PC-9 (cell line): ENCODE measurements around the gene PLEKHG5. TPM values are rescaled to one million over a fixed set of nuclear protein-coding genes. Genes with fewer than 3 reads are reported as not detected.

Experiments
- BruUV-seq: library from RNA; stranded (reverse); fragments of 400-500 nt; replicated peaks from 2 replicates; lab custom pipeline; 2021; lab: Mats Ljungman, UMichigan
- CTCF ChIA-PET: fragments of 300-600 bp; sonication (Branson Sonifier 250); formaldehyde crosslinking; loops from one replicate; lab custom pipeline; 2022; ENCODE audit warnings: antibody characterized with exemption; lab: Charles Lee
- POLR2A ChIA-PET: fragments of 300-600 bp; sonication (Branson Sonifier 250); formaldehyde crosslinking; loops from one replicate; lab custom pipeline; 2022; ENCODE audit warnings: antibody characterized with exemption; ENCODE audit not compliant: unreplicated experiment; lab: Charles Lee
- DNase-seq, 2 experiments: peaks; one replicate each; pipeline versions ENCODE4 v3.0.0 to v3.0.0-alpha.2; 2015 to 2022; ENCODE audit warnings: mixed read lengths in 1 of 2
- H2AFZ ChIP-seq: fragments of 200-600 bp; sonication (generic); 2 replicates; pipeline ENCODE4 v1.8.1; 2017; ENCODE audit warnings: antibody characterized with exemption
- H3F3A ChIP-seq: fragments of 200-600 bp; sonication (generic); 2 replicates; pipeline ENCODE4 v1.8.1; 2017; ENCODE audit warnings: antibody characterized with exemption, mild to moderate bottlenecking, low read depth; ENCODE audit not compliant: insufficient read depth
- H3K27ac ChIP-seq: fragments of 200-600 bp; sonication (generic); 2 replicates; pipeline ENCODE4 v1.6.1; 2016; ENCODE audit warnings: mixed run types
- H3K27me3 ChIP-seq: fragments of 200-600 bp; sonication (generic); 2 replicates; pipeline ENCODE4 v1.6.1; 2016; ENCODE audit warnings: low read depth, mixed run types; ENCODE audit not compliant: insufficient read depth
- H3K36me3 ChIP-seq: fragments of 200-600 bp; sonication (generic); 2 replicates; pipeline ENCODE4 v1.6.1; 2016; ENCODE audit warnings: low read depth, mixed run types
- H3K4me1 ChIP-seq: fragments of 200-600 bp; sonication (generic); replicated peaks from 2 replicates; pipeline ENCODE4 v1.6.1; 2016; ENCODE audit warnings: mixed run types; ENCODE audit not compliant: insufficient read depth
- H3K4me2 ChIP-seq: fragments of 200-600 bp; sonication (generic); 2 replicates; pipeline ENCODE4 v1.6.1; 2017; ENCODE audit warnings: mixed run types
- H3K4me3 ChIP-seq: fragments of 200-600 bp; sonication (generic); 2 replicates; pipeline ENCODE4 v1.6.1; 2016; ENCODE audit warnings: mixed run types
- H3K79me2 ChIP-seq: fragments of 200-600 bp; sonication (generic); 2 replicates; pipeline ENCODE4 v1.6.1; 2017; ENCODE audit warnings: low read depth, mixed run types
- H3K9me2 ChIP-seq: fragments of 200-600 bp; sonication (generic); 2 replicates; pipeline ENCODE4 v1.8.1; 2017; ENCODE audit warnings: mild to moderate bottlenecking; ENCODE audit not compliant: insufficient read depth
- H3K9me3 ChIP-seq: fragments of 200-600 bp; sonication (generic); 2 replicates; pipeline ENCODE4 v1.8.1; 2016; ENCODE audit warnings: low read depth; ENCODE audit not compliant: insufficient read depth
- H4K20me1 ChIP-seq: fragments of 200-600 bp; sonication (generic); 2 replicates; pipeline ENCODE4 v1.8.1; 2017; ENCODE audit not compliant: insufficient read depth
- CTCF ChIP-seq: fragments of 200-600 bp; sonication (generic); conservative IDR thresholded peaks from 2 replicates; pipeline ENCODE4 v1.6.1; 2017; ENCODE audit warnings: mixed run types, antibody characterized with exemption, mild to moderate bottlenecking, moderate library complexity
- EZH2 ChIP-seq: fragments of 200-600 bp; sonication (generic); IDR thresholded peaks from 2 replicates; pipeline ENCODE4 v1.8.0; 2017; ENCODE audit warnings: antibody characterized with exemption, low read depth
- intact Hi-C: fragments of 100-400 bp; cut with micrococcal nuclease; formaldehyde crosslinking; loops from one replicate; pipeline ENCODE4 v1.10.0; 2022; ENCODE audit not compliant: unreplicated experiment
- total RNA-seq: library from RNA; stranded (reverse); gene quantifications from 2 replicates; pipeline ENCODE4 v1.2.3, GENCODE V29; 2021

PLEKHG5 gene
- total RNA-seq, 1 experiment from 2014 or later: 11.3 TPM

- ChIA-PET CTCF (no interaction called here), POLR2A (no interaction called here)
- Histone ChIP-seq H3K9me2 (no peaks in the 10 kb centered on the region), H3K4me2 (no peak overlapping the region), H2AFZ (no peak overlapping the region), H3K27me3 (no peaks in the 10 kb centered on the region), H3K9me3 (no peaks in the 10 kb centered on the region), H3K4me1 (no peaks in the 10 kb centered on the region), H3K27ac (no peak overlapping the region), H4K20me1 (no peaks in the 10 kb centered on the region), H3F3A (no peaks in the 10 kb centered on the region), H3K79me2 (no peaks in the 10 kb centered on the region), H3K4me3 (no peak overlapping the region), H3K36me3 (no peaks in the 10 kb centered on the region)
- DNase-seq: no peak
- BruUV-seq: no TSS peak
- intact Hi-C loops: no loop called here
- no peak for TF ChIP-seq EZH2
- TF ChIP-seq CTCF: peak; percentile 53; the same call in 1 of the 2 replicates
Measured at GRCh38 chr1:6445062-6445763, 46.3 kb downstream of the PLEKHG5 start.

- TF ChIP-seq CTCF: no peak
- no peak for TF ChIP-seq EZH2
- intact Hi-C loops: no loop called here
- Histone ChIP-seq H3K9me2 (no peaks in the 10 kb centered on the region), H3K36me3 (no peaks in the 10 kb centered on the region), H3K4me1 (no peaks in the 10 kb centered on the region), H3K27ac (no peak overlapping the region), H3K9me3 (no peaks in the 10 kb centered on the region), H3K4me2 (no peak overlapping the region), H4K20me1 (no peaks in the 10 kb centered on the region), H3F3A (0 out of 2 replicates have a peak, but pooled peaks cover under 1% of the 10 kb centered on the region), H3K27me3 (no peaks in the 10 kb centered on the region), H2AFZ (no peak overlapping the region), H3K79me2 (no peaks in the 10 kb centered on the region), H3K4me3 (no peak overlapping the region)
- ChIA-PET CTCF (no interaction called here), POLR2A (no interaction called here)
- BruUV-seq: no TSS peak
- DNase-seq: no peak
Measured at GRCh38 chr1:6444377-6444776, 47.1 kb downstream of the PLEKHG5 start.

DNA sequence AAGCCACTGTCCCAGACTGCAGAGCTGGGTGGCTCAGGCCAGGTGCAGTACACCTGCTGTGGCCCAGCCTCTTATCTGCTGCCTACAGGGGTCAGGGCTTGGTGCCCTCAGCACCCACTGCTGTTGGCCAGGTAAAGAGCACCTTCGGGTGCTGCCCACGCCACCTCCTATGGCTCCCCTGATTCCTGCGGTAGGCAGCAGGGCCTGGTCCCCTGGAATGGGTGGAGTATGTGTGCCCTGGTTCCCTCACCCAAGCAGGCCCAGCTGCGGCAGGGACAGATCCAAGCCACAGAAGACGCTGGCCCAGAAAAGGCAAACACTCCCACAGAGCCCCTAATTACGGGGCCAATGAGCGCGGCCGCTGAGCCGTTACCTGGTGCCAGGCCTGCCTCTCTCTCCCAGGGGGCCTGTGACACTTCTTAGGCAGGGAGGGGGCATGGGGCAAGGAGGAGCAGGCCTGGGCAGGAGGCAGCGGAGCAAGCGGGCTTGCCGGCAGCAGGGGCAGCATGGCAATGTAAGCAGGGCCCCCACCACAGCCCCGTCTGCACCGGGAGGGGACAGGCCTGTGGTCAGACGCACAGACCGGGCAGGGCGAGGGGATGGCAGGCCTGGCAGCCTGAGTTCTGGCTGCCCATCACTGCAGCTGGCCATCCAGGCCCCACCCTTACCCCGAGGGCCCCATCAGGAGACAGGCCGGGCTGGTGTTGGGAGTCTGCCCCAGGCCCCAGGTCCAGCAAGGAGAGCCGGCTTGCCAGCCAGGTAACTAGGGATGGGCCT is 47.9 kb downstream of the PLEKHG5 start:
- peaks cover 8% of the 10 kb centered on the region; the same call in 1 of the 2 replicates for H3F3A ChIP-seq
- H3K79me2 ChIP-seq: no peaks in the 10 kb centered on the region
- BruUV-seq: no TSS peak
- H3K9me2 ChIP-seq: no peaks in the 10 kb centered on the region
- no peak overlapping the region for H3K4me2 ChIP-seq
- no peaks in the 10 kb centered on the region for H3K4me1 ChIP-seq
- no peak overlapping the region for H3K27ac ChIP-seq
- POLR2A ChIA-PET: no interaction called here
- no peaks in the 10 kb centered on the region for H3K27me3 ChIP-seq
- H4K20me1 ChIP-seq: no peaks in the 10 kb centered on the region
- no peaks in the 10 kb centered on the region for H3K36me3 ChIP-seq
- H3K4me3 ChIP-seq: no peak overlapping the region
- intact Hi-C loops: no loop called here
- DNase-seq: no peak
- no peak overlapping the region for H2AFZ ChIP-seq
- CTCF ChIA-PET: no interaction called here
- TF ChIP-seq EZH2 (no peak), CTCF (no peak)
- H3K9me3 ChIP-seq: no peaks in the 10 kb centered on the region
